SK-N-SH treated with all-trans-retinoic acid at 6 μM for 48 hours (cell line): ENCODE measurements around the gene ABLIM1.

Source experiments
- ATAC-seq: fragments of 200-7000 bp; cut with Tn5 transposase; 3 replicates; pipeline ENCODE4 v1.9.1; 2020; ENCODE audit warnings: mild to moderate bottlenecking, moderate library complexity
- ARNTL ChIP-seq: fragments of 450-650 bp; formaldehyde crosslinking; IDR thresholded peaks from 2 replicates; pipeline ENCODE4 v1.5.0; 2020; ENCODE audit warnings: low read depth, mild to moderate bottlenecking, moderate library complexity, borderline replicate concordance
- BACH2 ChIP-seq: fragments of 250-450 bp; sonication (Bioruptor Pico); IDR thresholded peaks from 2 replicates; pipeline ENCODE4 v1.9.0; 2021; ENCODE audit warnings: mild to moderate bottlenecking, borderline replicate concordance
- CSDC2 ChIP-seq: fragments of 250-450 bp; sonication (Bioruptor Pico); IDR thresholded peaks from 2 replicates; pipeline ENCODE4 v1.5.0; 2020; ENCODE audit warnings: mild to moderate bottlenecking, moderate library complexity
- ESRRG ChIP-seq: fragments of 250-450 bp; sonication (Bioruptor Pico); IDR thresholded peaks from 2 replicates; pipeline ENCODE4 v1.6.1; 2021; ENCODE audit warnings: mild to moderate bottlenecking
- GLIS3 ChIP-seq: fragments of 250-450 bp; sonication (Bioruptor Pico); IDR thresholded peaks from 2 replicates; pipeline ENCODE4 v1.5.0; 2020; ENCODE audit warnings: mild to moderate bottlenecking, moderate library complexity
- ISL1 ChIP-seq: fragments of 250-450 bp; sonication (Bioruptor Pico); IDR thresholded peaks from 2 replicates; pipeline ENCODE4 v2.1.2; 2022; ENCODE audit warnings: mild to moderate bottlenecking, moderate library complexity
- OSR1 ChIP-seq: fragments of 250-450 bp; sonication (Bioruptor Pico); IDR thresholded peaks from 2 replicates; pipeline ENCODE4 v1.8.0; 2022; ENCODE audit warnings: moderate library complexity, mild to moderate bottlenecking, inconsistent platforms
- PATZ1 ChIP-seq: fragments of 250-450 bp; sonication (Bioruptor Pico); IDR thresholded peaks from 2 replicates; pipeline ENCODE4 v1.8.0; 2020; ENCODE audit warnings: mild to moderate bottlenecking, moderate library complexity, borderline replicate concordance
- POU6F1 ChIP-seq: fragments of 250-450 bp; sonication (Bioruptor Pico); IDR thresholded peaks from 2 replicates; pipeline ENCODE4 v1.8.0; 2021; ENCODE audit warnings: low read depth, mild to moderate bottlenecking, moderate library complexity, borderline replicate concordance
- PPARA ChIP-seq: fragments of 250-450 bp; sonication (Bioruptor Pico); IDR thresholded peaks from 2 replicates; pipeline ENCODE4 v1.5.0; 2020; ENCODE audit warnings: mild to moderate bottlenecking, borderline replicate concordance
- TOX ChIP-seq: fragments of 250-450 bp; sonication (Bioruptor Pico); IDR thresholded peaks from 2 replicates; pipeline ENCODE4 v1.8.0; 2021; ENCODE audit warnings: mild to moderate bottlenecking, moderate library complexity, borderline replicate concordance
- TSHZ2 ChIP-seq: fragments of 250-450 bp; sonication (Bioruptor Pico); IDR thresholded peaks from 2 replicates; pipeline ENCODE4 v1.5.0; 2020; ENCODE audit warnings: mild to moderate bottlenecking, moderate library complexity
- ZC3H10 ChIP-seq: fragments of 250-450 bp; sonication (Bioruptor Pico); IDR thresholded peaks from 2 replicates; pipeline ENCODE4 v1.5.1; 2021; ENCODE audit warnings: mild to moderate bottlenecking, moderate library complexity
- ZFP3 ChIP-seq: fragments of 250-450 bp; sonication (Bioruptor Pico); IDR thresholded peaks from 2 replicates; pipeline ENCODE4 v1.5.0; 2020; ENCODE audit warnings: mild to moderate bottlenecking, moderate library complexity
- ZFP30 ChIP-seq: fragments of 450-650 bp; formaldehyde crosslinking; IDR thresholded peaks from 2 replicates; pipeline ENCODE4 v1.5.0; 2022; ENCODE audit warnings: mild to moderate bottlenecking, moderate library complexity
- ZNF565 ChIP-seq: fragments of 450-650 bp; formaldehyde crosslinking; conservative IDR thresholded peaks from 2 replicates; pipeline ENCODE4 v1.5.0; 2020; ENCODE audit warnings: low read depth, mild to moderate bottlenecking, moderate library complexity
- ZNF70 ChIP-seq: fragments of 450-650 bp; formaldehyde crosslinking; IDR thresholded peaks from 2 replicates; pipeline ENCODE4 v1.5.0; 2020; ENCODE audit warnings: mild to moderate bottlenecking, moderate library complexity
- ZNF8 ChIP-seq: fragments of 450-650 bp; formaldehyde crosslinking; IDR thresholded peaks from 2 replicates; pipeline ENCODE4 v1.5.0; 2020; ENCODE audit warnings: mild to moderate bottlenecking, moderate library complexity
- TF ChIP-seq, protein P1 (sequence below): fragments of 250-450 bp; sonication (Bioruptor Pico); IDR thresholded peaks from 2 replicates; pipeline ENCODE4 v1.5.1; 2020; ENCODE audit warnings: low read depth, mild to moderate bottlenecking, moderate library complexity
- TF ChIP-seq, protein P2 (sequence below): fragments of 250-450 bp; sonication (Bioruptor Pico); IDR thresholded peaks from 2 replicates; pipeline ENCODE4 v1.5.1; 2021; ENCODE audit warnings: mild to moderate bottlenecking, moderate library complexity

Gene ABLIM1

GRCh38 chr10:114678336-114678735 lies 20.3 kb upstream of the ABLIM1 start:
- TF ChIP-seq ZNF70 (CRISPR knock-in tag) = no peak
- no peak for TF ChIP-seq ZC3H10 (CRISPR knock-in tag)
- TF ChIP-seq TSHZ2 (CRISPR knock-in tag) = no peak
- no peak for TF ChIP-seq POU6F1 (CRISPR knock-in tag)
- TF ChIP-seq ESRRG (CRISPR knock-in tag) = no peak
- no peak for TF ChIP-seq ZNF565 (CRISPR knock-in tag)
- no peak for TF ChIP-seq BACH2
- no peak for TF ChIP-seq ZNF8 (CRISPR knock-in tag)
- no peak for TF ChIP-seq GLIS3
- TF ChIP-seq CSDC2 (CRISPR knock-in tag) = no peak
- no peak for TF ChIP-seq PPARA (CRISPR knock-in tag)
- no peak for TF ChIP-seq ZFP30
- ATAC-seq = no peak

DNA sequence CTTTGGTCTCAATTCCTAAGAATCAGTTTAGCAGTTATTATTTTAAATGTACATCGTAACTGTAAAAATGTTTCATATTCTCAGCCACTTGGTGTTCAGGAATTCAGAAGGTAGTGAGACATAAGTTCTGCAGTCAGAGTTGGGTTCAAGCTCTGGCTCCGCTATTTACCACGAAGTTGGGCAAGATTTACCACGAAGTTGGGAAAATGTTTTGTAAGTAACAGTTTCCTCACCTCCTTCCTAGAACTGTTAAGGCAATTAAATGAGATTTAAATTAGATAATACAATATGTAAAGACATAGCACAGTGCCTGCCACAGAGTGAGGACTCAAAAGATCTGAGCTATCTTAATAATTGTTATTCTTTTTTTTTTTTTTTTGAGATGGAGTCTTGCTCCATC lies 16.3 kb upstream of the ABLIM1 start:
- no peak for ATAC-seq
- TF ChIP-seq TOX (CRISPR knock-in tag) (no peak), BACH2 (no peak), ZFP3 (CRISPR knock-in tag) (no peak), TSHZ2 (CRISPR knock-in tag) (no peak), ZC3H10 (CRISPR knock-in tag) (no peak), ISL1 (no peak), CSDC2 (CRISPR knock-in tag) (no peak), ZNF565 (CRISPR knock-in tag) (no peak)

GRCh38 chr10:114669648-114670047 lies 11.6 kb upstream of the ABLIM1 start:
- ATAC-seq = no peak
- TF ChIP-seq BACH2 = no peak
- TF ChIP-seq ISL1 = no peak
- TF ChIP-seq POU6F1 (CRISPR knock-in tag) = no peak
- TF ChIP-seq, protein P1, sequence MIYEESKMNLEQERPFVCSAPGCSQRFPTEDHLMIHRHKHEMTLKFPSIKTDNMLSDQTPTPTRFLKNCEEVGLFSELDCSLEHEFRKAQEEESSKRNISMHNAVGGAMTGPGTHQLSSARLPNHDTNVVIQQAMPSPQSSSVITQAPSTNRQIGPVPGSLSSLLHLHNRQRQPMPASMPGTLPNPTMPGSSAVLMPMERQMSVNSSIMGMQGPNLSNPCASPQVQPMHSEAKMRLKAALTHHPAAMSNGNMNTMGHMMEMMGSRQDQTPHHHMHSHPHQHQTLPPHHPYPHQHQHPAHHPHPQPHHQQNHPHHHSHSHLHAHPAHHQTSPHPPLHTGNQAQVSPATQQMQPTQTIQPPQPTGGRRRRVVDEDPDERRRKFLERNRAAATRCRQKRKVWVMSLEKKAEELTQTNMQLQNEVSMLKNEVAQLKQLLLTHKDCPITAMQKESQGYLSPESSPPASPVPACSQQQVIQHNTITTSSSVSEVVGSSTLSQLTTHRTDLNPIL = no peak
- TF ChIP-seq, protein P2, sequence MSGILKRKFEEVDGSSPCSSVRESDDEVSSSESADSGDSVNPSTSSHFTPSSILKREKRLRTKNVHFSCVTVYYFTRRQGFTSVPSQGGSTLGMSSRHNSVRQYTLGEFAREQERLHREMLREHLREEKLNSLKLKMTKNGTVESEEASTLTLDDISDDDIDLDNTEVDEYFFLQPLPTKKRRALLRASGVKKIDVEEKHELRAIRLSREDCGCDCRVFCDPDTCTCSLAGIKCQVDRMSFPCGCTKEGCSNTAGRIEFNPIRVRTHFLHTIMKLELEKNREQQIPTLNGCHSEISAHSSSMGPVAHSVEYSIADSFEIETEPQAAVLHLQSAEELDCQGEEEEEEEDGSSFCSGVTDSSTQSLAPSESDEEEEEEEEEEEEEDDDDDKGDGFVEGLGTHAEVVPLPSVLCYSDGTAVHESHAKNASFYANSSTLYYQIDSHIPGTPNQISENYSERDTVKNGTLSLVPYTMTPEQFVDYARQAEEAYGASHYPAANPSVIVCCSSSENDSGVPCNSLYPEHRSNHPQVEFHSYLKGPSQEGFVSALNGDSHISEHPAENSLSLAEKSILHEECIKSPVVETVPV (CRISPR knock-in tag) = no peak
- no peak for TF ChIP-seq ESRRG (CRISPR knock-in tag)
- TF ChIP-seq ZFP30 = no peak
- TF ChIP-seq TOX (CRISPR knock-in tag) = no peak
- TF ChIP-seq ZNF8 (CRISPR knock-in tag) = no peak
- no peak for TF ChIP-seq TSHZ2 (CRISPR knock-in tag)
- no peak for TF ChIP-seq OSR1 (CRISPR knock-in tag)
- TF ChIP-seq GLIS3 = no peak
- no peak for TF ChIP-seq CSDC2 (CRISPR knock-in tag)
- TF ChIP-seq ZNF70 (CRISPR knock-in tag) = no peak
- TF ChIP-seq ARNTL (CRISPR knock-in tag) = no peak
- TF ChIP-seq PATZ1 (CRISPR knock-in tag) = no peak
